NCI-H146 (cell line): ENCODE measurements around the gene CEP43.

Experiments used
- DNase-seq: peaks from one replicate; lab custom pipeline; 2025; lab: John Stamatoyannopoulos, UW

The CEP43 gene

DNA sequence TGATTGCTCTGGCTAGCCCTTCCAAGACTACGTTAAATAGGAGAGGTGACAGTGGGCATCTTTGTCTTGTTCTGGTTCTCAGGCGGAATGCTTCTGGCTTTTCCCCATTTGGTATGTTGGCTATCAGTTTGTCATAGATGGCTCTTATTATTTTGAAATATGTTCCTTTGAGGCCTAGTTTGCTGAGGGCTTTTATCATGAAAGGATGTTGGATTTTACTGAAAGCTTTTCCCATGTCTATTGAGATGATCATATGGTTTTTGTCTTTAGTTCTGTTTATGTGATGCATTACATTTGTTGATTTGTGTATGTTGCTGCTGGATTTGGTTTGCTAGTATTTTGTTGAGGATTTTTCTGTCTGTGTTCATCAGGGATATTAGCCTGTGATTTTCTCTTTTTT is 32.9 kb upstream of the CEP43 start:
- DNase-seq, result no peak

DNA sequence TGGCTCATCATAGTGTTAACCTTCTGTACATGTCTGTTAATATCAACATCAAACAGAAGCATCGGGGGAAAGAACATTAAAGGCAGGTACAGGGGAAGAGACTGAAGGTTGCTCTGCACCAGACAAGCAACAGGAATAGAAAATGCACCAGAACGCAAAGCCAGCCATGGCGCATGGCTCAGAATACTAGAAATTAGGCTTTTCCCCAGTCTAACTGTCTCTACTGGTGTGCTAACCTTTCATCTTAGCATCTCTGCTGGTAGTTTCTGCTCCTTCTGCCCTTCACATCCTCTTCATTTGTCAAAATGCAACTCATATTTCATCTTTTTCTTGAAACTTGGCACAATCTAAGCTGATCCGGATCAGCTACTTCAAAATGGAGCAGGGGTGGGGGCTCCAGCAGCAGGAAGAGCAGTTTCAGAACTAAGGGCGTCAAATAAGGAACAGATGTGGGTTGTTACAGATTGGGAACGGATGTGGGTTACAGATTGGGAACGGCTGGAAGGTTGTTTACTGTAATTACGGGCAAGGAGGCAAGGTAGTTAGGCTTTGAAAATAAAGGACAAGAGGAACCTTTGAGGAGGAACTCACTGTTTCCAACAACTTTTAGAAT is 29.7 kb upstream of the CEP43 start:
- no peak for DNase-seq

DNA sequence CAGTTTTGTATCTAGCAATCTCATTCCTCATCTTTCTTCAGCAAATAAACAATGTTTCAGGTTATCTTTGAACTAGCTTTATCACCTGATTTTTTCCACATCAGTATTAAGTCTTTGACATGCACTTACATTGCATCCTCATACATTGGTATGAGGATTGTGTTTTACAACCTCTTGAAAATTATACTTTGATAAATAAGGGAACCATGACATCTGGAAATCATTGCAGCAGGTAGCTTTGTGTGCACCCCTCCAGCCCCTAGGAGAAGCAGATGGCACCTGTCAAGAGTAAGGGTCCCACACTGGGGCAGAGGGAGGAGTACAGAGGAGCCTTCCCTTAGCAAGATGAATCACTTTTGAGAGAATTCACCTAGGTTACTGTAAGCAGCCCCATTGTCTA is 29.1 kb upstream of the CEP43 start:
- no peak for DNase-seq

DNA sequence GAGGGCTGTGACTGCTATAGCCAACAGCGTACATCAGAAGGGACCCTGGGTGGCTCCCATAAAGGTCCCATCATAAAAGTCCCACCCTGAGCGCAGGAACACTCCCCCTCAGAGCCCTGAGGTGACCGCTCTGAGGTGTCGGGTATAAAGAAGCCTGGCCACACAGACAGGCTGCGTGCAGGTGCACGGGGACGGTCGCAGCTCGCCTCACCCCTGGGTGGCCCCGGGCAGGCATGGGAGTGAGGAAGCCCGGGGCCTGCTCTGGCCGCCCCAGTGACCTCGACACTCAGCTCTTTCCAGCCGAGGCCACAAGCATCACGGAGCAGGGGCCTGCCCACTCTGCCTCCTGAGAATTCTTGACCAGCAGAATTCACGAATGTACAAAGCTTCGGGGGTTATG is 28.4 kb upstream of the CEP43 start:
- DNase-seq, result no peak

DNA sequence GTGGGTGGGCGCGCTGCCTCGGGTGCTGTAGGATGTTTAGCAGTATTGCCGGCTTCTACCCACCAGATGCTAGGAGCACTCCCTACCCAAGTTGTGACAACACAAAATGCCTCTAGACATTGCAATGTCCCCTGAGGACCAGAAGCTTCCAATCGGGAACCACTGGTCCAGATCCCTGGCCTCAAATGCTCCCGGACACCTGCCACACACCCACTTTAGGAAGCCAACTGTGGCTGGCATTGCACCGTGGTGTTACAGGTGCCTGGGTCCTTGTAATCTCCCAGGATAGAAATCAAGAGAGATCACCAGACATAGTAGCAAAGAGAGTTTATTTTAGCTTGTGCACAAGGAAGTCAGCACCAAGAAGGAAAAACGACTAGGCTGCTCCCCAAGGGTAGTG is 27.9 kb upstream of the CEP43 start:
- DNase-seq, result no peak

DNA sequence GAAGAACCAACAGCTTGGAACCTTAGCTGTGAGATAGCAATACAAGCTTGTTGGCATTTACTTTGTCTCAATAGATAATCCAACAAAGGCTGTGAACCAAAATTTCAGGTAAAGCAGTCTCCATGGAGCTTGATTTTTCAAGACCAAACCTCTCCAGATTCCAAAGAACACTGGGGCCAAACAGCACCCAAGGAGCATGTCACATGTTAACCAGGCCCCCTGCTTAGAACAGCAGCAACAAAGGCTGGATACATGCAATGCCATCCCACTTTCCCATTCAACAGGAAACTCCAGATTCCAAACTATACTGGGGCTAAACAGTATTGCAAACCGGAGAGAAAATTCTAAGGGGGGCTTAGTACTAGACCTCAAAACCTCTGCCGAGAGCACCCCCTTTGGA is 27.1 kb upstream of the CEP43 start:
- no peak for DNase-seq

DNA sequence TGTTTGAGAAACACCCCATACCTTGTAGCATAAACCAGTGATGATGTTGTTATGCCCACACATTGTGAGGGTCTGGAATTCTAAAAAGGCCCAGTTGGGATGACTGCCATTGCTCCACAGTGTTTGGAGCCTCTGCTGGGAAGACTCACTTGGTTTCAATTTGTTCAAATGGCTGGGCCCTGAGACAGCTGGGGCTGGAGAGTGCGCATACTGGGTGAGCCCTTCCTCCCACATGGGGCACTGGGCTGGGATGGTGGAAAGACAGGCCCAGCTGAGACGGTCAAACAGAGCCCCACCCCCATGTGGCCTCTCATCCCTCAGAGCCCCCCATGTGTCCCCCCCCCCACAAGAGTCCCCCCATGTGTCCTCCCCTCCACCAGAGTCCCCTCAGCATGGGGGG is 22.6 kb upstream of the CEP43 start:
- DNase-seq, result no peak

DNA sequence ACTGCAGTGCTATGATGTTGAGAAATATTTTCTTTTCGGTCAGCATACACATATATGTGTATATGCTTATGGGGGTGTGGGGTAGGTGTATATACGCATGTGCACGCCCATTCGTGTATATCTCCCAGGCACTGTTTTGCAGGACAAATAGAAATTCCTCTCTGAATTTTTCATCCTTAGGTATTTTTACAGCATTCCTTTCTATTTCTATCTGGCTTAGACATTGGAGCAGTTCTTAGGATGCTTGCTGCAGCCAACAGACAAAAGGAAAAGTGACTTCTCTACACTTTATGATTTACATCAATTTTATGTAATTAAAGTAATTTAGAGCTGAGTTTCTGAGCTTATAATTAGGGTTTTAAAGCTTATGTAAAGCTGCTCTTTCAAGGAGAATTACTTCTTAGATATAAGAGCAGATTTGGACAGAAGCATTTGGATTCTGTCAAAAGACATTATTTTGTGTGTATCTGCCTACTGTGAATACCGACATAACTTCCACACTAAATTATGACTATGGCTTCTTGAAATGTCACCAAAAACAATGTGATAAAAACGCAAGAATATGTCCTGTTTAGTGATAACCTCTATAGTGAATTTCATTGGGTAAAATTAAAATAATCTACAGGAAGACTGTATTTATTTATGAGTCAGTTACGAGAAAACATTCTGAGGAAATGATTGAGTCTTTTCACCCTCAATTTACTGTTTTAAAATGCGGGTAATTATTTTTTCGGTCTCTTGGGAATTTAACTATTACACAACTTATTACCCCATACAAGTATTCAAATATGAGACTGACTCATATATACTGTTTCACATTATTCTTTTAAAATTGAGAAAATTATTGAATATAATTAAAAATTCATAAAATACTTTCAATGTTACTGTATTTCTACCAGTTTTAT is 21.3 kb upstream of the CEP43 start:
- no peak for DNase-seq

DNA sequence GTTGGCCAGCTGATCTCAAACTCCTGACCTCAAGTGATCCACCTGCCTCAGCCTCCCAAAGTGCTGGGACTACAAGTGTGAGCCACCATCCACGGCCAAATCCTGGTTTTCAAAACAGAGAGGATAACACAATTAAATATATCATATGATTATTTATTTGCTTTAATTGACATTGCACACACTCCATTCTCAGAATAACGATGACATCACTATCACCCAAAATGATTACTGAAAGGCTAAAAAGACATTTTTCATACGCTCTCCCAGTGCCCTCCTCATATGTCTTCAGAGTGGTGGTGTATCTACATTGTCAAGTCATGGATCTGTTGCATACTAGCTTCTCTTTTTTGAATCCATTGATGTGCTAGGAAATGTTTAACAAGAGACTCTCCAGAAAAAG is 18.5 kb upstream of the CEP43 start:
- DNase-seq, result no peak

DNA sequence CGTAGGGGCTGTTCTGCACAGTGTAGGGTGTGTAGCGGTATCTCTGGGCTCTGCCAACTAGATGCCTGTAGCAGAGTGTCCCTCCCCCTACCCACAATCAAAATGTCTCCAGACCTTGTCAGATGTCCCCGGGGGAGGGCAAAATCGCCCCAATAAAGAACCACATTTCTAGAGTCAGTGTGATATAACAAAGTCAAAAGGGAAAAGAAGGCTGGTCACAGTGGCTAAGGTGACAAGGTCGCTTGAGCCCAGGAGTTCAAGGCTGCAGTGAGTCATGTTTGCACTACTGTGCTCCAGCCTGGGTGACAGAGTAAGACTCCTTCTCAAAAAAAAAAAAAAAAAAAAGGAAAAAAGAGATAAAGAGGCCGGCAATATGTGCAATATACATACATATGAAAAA is 11.7 kb upstream of the CEP43 start:
- no peak for DNase-seq

DNA sequence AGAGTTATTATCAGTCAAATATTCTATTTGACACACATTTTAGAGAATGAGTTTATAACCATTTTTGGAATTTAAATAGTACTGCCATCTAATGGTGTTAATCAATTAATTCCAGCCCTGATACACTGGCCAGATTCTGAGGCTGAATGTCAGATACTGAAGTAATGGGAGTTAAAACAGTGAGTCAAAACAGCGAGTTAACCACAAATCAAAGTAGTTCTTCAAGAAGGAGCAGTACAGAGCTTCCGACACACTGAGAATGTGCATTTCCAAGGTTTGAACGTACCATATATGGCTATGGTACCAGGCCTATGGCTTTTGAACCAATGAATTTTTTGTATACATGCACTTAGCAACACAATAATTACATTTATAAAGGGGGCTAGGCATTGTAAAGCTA is 11.3 kb upstream of the CEP43 start:
- no peak for DNase-seq

DNA sequence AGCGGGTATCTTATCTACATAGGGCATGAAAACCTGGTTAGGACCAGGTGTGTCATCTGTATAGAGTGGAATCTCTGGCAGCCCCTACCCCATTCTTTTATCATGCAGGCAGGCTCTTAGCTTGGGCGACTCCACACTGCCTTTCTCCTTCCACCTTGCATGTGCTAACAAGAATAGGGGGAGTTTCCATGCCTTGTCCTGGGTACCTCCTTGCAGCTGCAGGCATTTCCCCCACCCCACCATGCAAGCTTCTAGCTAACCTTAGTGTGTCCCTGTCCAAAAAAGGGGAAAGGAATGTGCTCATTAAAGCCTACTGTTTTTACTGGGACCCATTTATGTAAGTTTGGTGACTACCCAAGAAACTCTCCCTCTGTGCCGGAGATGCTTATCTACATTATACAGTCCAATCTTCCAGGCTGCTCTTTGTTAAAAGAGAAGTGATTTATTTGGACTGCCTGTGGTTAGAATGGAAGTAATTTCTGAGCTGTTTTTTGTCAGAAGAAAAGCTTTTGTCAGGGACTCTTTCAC is 10.5 kb upstream of the CEP43 start:
- no peak for DNase-seq

DNA sequence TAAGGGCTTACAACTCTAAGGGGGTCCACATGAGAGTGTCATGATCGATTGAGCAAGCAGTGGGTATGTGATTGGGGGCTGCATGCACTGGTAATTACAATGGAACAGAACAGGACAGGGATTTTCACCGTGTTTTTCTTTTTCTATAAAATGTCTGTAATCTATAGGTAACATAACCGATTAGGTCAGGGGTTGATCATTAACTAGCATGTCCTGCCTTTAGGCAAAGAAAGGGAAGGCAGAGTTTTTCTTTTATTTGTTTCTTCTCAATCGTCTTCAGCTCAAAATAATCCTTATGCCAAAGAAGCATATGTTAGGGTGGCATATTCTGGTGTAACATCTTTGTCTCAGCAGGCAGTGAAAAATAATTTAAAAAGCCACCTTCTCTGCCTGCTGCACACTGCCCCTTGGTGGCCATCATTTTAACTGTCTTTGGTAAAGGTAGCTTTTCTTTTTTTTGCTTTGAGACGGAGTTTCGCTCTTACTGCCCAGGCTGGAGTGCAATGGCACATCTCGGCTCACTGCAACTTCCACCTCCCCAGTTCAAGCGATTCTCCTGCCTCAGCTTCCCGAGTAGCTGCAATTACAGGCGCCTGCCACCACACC is 9.7 kb upstream of the CEP43 start:
- DNase-seq, result no peak

DNA sequence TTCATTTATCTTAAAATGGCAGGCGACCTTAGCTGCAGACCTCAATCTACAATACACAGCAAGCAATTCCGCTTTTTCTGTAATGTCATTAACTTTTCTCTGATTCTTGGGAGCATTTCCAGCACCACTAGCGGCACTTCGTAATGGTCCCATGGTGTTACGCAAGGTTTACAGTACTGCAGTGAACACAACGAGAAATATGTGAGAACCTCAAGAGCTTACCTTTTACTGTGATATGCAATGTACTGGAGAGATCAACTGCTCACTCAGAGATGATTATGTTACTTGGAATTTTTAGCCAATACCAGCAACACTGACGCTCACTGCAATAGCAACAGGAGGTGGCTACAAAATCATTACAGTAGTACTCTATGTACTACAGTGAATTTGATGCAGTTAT is 2.8 kb upstream of the CEP43 start:
- DNase-seq, result no peak

DNA sequence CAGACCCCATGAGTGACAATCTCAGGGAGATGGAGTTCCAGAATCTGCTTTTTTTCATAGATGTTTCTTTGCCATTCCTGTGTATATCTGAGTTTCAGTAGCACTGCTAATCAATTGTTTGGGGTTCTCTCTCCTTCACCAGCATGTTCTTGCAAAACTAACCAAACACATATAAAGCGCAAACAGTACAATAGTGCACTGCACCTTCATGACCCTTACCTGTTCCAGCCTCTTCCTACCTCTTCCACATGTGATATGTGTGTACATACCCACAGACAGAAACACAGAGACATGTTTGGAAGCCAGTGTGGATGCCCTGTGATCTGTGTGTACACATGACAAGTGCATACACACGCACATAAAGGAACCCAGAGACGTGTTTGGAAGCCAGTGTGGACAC is 1.8 kb upstream of the CEP43 start:
- no peak for DNase-seq

DNA sequence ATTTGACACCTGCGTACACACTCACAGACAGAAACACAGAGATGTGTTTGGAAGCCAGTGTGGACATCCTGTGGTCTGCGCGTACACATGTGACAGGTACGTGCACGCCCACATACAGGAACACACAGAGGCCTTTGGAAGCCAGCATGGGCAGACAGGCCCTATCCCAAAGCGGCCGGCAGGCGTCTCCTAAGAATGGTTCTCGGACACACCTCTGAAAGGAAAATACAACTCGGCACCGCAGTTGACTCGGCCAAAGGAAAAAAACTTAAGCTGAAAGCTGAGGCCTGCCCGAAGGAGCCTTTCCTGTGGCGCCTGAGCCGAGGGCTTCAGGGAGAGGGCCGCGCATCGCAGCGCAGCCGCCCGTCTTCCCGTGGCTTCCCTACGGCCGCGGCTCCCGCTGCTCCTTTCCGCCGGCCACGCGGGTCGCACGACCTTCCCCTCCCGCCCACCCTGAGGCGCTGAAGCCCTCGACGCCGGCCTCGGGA is 1.4 kb upstream of the CEP43 start:
- peak; percentile 60 for DNase-seq

DNA sequence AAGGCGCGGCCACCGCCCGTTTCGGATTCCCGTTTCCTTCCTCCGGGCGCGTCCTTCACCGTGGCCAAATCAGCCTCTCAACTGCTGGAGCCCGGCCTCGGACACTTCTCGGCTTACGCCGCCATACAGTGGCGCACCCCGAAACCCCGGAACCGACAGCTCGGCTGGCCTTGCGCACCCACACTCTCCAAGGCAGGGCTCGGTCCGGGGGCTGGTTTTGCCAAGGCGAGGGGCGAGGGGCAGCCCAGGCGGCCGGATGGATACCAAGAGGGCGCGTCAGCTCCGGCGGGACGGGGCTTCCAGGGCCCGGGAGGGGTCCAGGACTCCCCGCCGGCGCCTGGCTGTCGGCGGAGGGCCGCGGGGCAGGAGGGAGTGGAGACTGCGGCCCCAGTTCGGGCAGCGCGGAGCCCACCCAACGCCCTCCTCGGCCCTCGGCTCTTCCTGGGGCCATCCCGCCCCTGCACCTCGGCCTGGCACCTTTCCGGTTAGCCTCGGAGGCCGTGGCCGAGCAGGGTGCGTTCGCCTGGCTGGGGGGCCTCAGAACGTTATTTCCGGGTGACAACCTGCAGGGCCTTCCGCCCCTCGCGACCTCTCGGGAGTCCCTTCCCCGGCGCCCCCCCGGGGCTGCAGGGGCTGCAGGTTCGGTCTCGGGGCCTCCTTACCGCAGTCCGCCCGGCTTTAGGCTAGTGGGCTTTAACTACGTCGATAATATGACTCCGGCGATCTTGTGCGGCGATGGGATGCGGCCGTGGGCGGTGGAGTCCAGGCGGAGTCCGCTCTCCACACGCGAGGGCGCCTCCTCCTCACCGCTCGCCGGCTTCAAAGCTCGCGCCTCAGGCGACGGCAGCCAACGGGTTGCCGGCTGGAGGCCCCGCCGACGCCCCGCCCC is 697 bp upstream of the CEP43 start:
- no peak for DNase-seq

DNA sequence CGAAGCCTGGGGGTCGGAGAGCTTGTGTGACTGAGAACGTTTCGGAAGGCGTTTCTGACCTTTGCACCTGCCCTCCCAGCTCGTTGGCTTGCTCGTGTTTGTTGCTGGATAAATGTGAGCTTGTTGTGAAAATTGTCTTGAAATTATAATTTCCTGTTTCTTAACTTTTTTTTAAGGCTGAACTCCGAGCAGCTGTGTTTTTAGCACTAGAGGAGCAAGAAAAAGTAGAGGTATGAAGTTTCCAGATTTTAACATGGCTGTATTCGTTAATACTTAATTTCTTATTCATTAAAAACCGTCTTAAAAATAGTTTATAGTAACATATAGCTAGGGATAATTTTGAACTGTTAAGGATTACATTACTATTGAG is 672 bp downstream of the CEP43 start:
- DNase-seq, result no peak

DNA sequence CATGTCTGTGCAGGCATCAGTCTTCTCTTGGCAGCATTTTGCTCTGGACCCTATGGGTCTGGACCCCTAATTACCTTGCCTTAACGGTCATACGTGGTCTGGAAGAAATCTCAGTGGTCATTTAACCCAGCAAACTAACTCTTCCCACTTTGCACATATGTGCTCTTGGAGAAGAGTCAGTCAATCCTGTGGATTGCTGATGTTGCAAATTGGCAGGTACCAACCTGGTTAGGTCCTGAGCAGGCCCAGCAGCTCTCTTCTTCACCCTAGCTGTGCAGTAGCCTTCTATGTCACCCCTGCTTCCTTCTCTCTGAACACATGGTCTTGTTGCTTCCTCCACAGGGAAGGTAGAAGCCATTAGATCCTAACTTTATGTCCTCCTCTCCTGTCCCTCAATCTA is 1.6 kb downstream of the CEP43 start:
- no peak for DNase-seq

DNA sequence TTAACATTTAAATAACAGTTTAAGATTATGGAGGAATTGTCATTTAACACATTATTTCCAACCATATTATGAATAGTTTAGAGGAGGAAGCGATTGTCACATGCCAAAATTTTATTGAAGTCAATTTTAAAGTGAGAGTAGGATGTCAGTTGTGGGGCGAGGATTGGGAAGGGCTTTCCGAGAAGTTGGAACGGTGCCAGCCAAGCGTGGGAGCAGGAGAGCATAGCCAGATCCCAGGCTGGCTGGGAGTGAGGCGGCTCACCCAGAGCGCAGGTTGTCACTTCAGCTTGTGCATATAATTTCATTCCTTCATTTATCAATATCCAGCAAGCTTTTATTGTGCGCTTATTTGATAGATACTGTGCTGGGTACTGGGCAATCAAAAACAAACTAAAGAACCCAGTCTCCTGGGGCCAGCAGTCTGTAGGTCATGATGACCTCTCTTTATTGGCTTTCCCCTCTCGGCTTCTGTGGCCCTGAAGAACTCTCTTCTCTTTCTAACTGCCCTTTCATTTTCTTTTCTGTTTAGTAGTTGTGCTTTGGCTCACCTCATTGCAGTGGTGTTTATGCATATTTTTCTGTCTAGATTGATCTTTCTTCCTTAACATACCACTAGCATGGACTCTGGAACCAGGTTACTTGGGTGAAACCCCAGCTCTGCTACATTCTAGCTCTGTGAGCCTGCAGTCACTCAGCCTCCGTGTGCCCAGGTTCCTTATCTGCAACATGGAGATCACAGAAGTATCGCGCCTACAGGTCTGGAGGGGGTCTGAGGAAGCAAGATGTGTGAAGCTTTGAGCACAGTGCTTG is 6.4 kb downstream of the CEP43 start:
- DNase-seq, result no peak

DNA sequence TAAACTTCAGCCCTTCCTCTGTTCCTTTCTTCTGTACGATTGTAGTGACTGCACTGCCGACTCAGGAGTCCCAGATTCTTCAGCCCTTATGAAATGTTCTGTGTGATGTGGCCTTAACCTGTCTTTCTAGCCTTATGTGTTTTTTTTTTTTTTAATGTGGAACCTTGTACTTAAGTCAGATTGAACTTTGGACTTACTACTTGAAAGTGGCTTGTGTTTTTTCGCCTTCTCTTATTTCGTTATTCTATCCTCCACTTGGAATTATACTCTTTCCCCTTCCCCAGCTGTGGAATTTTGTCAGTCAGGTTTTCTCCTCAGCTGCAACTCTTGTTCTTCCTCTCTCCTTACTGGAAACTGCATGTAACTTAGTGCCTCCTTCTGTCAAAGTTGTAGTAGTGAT is 8.8 kb downstream of the CEP43 start:
- no peak for DNase-seq
